Neural progenitor cell (in vitro differentiated cells): ENCODE data around the gene EGLN3. TPM values are rescaled to one million over a fixed set of nuclear protein-coding genes. Genes with fewer than 3 reads are reported as not detected.

Experiments used
- DNase-seq: peaks from one replicate; pipeline ENCODE4 v3.0.0-alpha.2; 2016; ENCODE audit warnings: low spot score
- H2AFZ ChIP-seq: fragments of 200-600 bp; sonication (generic); replicated peaks from 2 replicates; pipeline ENCODE4 v1.6.1; 2016; ENCODE audit warnings: antibody characterized with exemption
- H3F3A ChIP-seq: fragments of 200-600 bp; sonication (generic); 2 replicates; pipeline ENCODE4 v1.6.1; 2016; ENCODE audit warnings: antibody characterized with exemption, low read depth
- H3K27ac ChIP-seq: fragments of 200-600 bp; sonication (generic); 2 replicates; pipeline ENCODE4 v1.5.1; 2016; ENCODE audit warnings: mild to moderate bottlenecking
- H3K27me3 ChIP-seq: fragments of 200-600 bp; sonication (generic); 2 replicates; pipeline ENCODE4 v1.6.1; 2016; ENCODE audit warnings: mild to moderate bottlenecking, moderate library complexity
- H3K36me3 ChIP-seq: fragments of 200-600 bp; sonication (generic); 2 replicates; pipeline ENCODE4 v1.5.1; 2016
- H3K4me1 ChIP-seq: fragments of 200-600 bp; sonication (generic); 2 replicates; pipeline ENCODE4 v1.6.1; 2016; ENCODE audit warnings: mixed run types
- H3K4me2 ChIP-seq: fragments of 200-600 bp; sonication (generic); 2 replicates; pipeline ENCODE4 v1.6.1; 2016
- H3K4me3 ChIP-seq: fragments of 200-600 bp; sonication (generic); 2 replicates; pipeline ENCODE4 v1.5.1; 2016
- H3K79me2 ChIP-seq: fragments of 200-600 bp; sonication (generic); 2 replicates; pipeline ENCODE4 v1.6.1; 2016; ENCODE audit warnings: low read depth
- H3K9ac ChIP-seq: fragments of 200-600 bp; sonication (generic); 2 replicates; pipeline ENCODE4 v1.6.1; 2016
- H3K9me3 ChIP-seq: fragments of 200-600 bp; sonication (generic); 2 replicates; pipeline ENCODE4 v1.5.1; 2016; ENCODE audit warnings: low read depth
- H4K20me1 ChIP-seq: fragments of 200-600 bp; sonication (generic); 2 replicates; pipeline ENCODE4 v1.6.1; 2016; ENCODE audit warnings: low read depth
- H3K27ac Mint-ChIP-seq: 3 replicates; pipeline ENCODE4 v1.8.0; 2021; ENCODE audit warnings: mixed read lengths
- H3K27me3 Mint-ChIP-seq: 2 replicates; pipeline ENCODE4 v1.8.0; 2022; ENCODE audit warnings: low read depth, mild to moderate bottlenecking, inconsistent platforms, moderate library complexity, mixed read lengths; ENCODE audit not compliant: insufficient read depth
- H3K36me3 Mint-ChIP-seq: 3 replicates; pipeline ENCODE4 v1.8.0; 2021; ENCODE audit warnings: mixed read lengths
- H3K4me1 Mint-ChIP-seq: 3 replicates; pipeline ENCODE4 v1.8.0; 2021; ENCODE audit warnings: mixed read lengths
- H3K4me3 Mint-ChIP-seq: 3 replicates; pipeline ENCODE4 v1.8.0; 2021; ENCODE audit warnings: mild to moderate bottlenecking, moderate library complexity, mixed read lengths
- H3K9me3 Mint-ChIP-seq: 3 replicates; pipeline ENCODE4 v1.8.0; 2020; ENCODE audit warnings: mixed read lengths
- EZH2 ChIP-seq: fragments of 200-600 bp; sonication (generic); IDR thresholded peaks from 2 replicates; pipeline ENCODE4 v1.6.1; 2017; ENCODE audit warnings: antibody characterized with exemption, mild to moderate bottlenecking, moderate library complexity
- EZH2phosphoT487 ChIP-seq: fragments of 200-600 bp; sonication (generic); IDR thresholded peaks from 2 replicates; pipeline ENCODE4 v1.6.1; 2017; ENCODE audit warnings: antibody characterized with exemption
- total RNA-seq: library from RNA; depleted of rRNA; stranded (reverse); fragments of >200 nt; gene quantifications from 2 replicates; pipeline ENCODE4 v1.2.3, GENCODE V29; 2015; ENCODE audit warnings: low replicate concordance
- TF ChIP-seq, protein P1 (sequence below): fragments of 200-600 bp; sonication (generic); IDR thresholded peaks from 2 replicates; pipeline ENCODE4 v1.5.1; 2017; ENCODE audit warnings: antibody characterized with exemption, mild to moderate bottlenecking

The EGLN3 gene
- total RNA-seq, 1 donor from 2014 or later = 73.5 TPM

DNA sequence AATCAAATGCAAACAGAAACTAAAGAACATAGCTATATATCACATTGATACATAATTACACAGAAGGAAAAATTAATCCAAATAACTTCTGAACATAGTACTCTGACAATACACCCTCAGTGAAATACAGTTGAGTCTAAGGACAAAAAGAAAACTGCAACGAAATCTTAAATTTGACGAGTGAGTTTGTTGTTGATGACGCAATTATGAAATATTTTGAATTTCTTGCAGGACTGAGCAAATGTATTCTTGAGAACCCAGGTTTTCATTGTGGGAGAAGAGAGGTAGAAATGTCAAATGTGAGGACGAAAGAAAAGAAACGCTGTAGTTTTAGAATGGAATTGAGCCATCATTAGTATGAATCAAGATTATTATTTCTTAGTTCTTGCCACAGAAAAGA lies 46.3 kb downstream of the EGLN3 start:
- TF ChIP-seq, protein P1, sequence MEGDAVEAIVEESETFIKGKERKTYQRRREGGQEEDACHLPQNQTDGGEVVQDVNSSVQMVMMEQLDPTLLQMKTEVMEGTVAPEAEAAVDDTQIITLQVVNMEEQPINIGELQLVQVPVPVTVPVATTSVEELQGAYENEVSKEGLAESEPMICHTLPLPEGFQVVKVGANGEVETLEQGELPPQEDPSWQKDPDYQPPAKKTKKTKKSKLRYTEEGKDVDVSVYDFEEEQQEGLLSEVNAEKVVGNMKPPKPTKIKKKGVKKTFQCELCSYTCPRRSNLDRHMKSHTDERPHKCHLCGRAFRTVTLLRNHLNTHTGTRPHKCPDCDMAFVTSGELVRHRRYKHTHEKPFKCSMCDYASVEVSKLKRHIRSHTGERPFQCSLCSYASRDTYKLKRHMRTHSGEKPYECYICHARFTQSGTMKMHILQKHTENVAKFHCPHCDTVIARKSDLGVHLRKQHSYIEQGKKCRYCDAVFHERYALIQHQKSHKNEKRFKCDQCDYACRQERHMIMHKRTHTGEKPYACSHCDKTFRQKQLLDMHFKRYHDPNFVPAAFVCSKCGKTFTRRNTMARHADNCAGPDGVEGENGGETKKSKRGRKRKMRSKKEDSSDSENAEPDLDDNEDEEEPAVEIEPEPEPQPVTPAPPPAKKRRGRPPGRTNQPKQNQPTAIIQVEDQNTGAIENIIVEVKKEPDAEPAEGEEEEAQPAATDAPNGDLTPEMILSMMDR = no peak
- TF ChIP-seq EZH2phosphoT487 (no peak), EZH2 (no peak)
- Histone ChIP-seq H3K27me3 (no peaks in the 10 kb centered on the region), H3K36me3 (no peaks in the 10 kb centered on the region), H3K27ac (no peak overlapping the region), H3K9me3 (no peaks in the 10 kb centered on the region), H4K20me1 (no peaks in the 10 kb centered on the region), H3K79me2 (no peaks in the 10 kb centered on the region), H3F3A (peaks cover 11% of the 10 kb centered on the region), H2AFZ (no peak overlapping the region), H3K4me2 (no peak overlapping the region), H3K4me3 (no peak overlapping the region), H3K4me1 (peaks cover 19% of the 10 kb centered on the region), H3K9ac (no peak overlapping the region)
- Mint-ChIP-seq H3K27ac (no peak overlapping the region), H3K4me1 (peaks cover 6% of the 10 kb centered on the region), H3K9me3 (peaks cover 2% of the 10 kb centered on the region), H3K36me3 (no peaks in the 10 kb centered on the region), H3K4me3 (no peak overlapping the region), H3K27me3 (peaks cover 2% of the 10 kb centered on the region)
- no peak for DNase-seq

DNA sequence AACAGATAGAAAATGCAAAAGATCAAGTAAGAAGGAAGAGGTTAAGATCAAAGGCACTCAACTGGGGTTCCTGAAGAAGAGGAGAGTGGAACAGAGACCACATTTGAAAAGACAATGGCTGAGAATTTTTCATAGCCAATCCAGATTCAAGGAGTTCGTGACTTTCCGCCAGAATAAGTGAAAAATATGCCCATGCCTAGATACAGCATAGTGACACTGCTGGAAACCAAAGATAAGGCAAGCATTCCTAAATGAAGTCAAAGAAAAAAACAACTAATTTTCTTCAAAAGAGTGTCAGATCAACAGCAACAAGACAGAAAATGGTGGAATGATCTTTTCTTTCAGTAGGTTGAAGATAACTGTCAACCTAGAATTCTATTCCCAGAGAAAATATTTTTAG lies 47.5 kb downstream of the EGLN3 start:
- Histone ChIP-seq H2AFZ (no peak overlapping the region), H4K20me1 (no peaks in the 10 kb centered on the region), H3K27me3 (no peaks in the 10 kb centered on the region), H3K4me3 (no peak overlapping the region), H3K9me3 (no peaks in the 10 kb centered on the region), H3K27ac (no peak overlapping the region), H3K79me2 (no peaks in the 10 kb centered on the region), H3K4me2 (no peak overlapping the region), H3F3A (peaks cover 10% of the 10 kb centered on the region), H3K36me3 (no peaks in the 10 kb centered on the region), H3K9ac (no peak overlapping the region), H3K4me1 (peaks cover 19% of the 10 kb centered on the region)
- H3K27me3 Mint-ChIP-seq = peaks cover 2% of the 10 kb centered on the region
- H3K36me3 Mint-ChIP-seq = no peaks in the 10 kb centered on the region
- no peak overlapping the region for H3K4me3 Mint-ChIP-seq
- no peak for TF ChIP-seq EZH2phosphoT487
- TF ChIP-seq, protein P1 = no peak
- TF ChIP-seq EZH2 = no peak
- no peak overlapping the region for H3K27ac Mint-ChIP-seq
- H3K4me1 Mint-ChIP-seq = peaks cover 5% of the 10 kb centered on the region
- peaks cover 2% of the 10 kb centered on the region for H3K9me3 Mint-ChIP-seq
- no peak for DNase-seq

DNA sequence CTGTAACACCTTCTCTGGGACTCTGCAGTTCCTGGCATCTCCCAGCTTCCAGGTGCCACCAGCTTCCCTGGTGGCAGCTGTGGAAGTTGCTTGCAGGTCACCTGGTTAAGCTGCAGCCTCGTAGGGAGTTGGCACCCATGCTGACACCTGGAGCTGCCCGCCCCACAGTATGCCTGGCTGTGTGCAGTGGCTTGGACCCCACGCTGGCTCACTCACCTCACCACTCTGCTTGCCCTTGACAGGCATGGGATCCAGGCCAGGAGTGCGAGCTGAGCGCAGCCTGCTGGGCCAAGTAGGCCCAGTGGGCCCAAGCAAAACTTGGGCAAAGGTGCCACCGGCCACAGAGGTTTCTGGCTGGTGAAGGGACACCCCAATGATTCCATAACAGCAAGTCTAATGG lies 48.5 kb downstream of the EGLN3 start:
- no peaks in the 10 kb centered on the region for H3K36me3 Mint-ChIP-seq
- peaks cover 2% of the 10 kb centered on the region for H3K9me3 Mint-ChIP-seq

More for the DNA sequence above, 48.5 kb downstream of the EGLN3 start:
- Histone ChIP-seq H3F3A (peaks cover under 1% of the 10 kb centered on the region), H3K4me1 (peaks cover 10% of the 10 kb centered on the region), H3K9ac (no peak overlapping the region), H3K36me3 (no peaks in the 10 kb centered on the region), H4K20me1 (no peaks in the 10 kb centered on the region), H3K79me2 (no peaks in the 10 kb centered on the region), H3K27ac (no peak overlapping the region), H3K4me3 (no peak overlapping the region), H3K9me3 (no peaks in the 10 kb centered on the region), H3K4me2 (no peak overlapping the region), H3K27me3 (no peaks in the 10 kb centered on the region), H2AFZ (no peak overlapping the region)
- Mint-ChIP-seq H3K4me3 (no peak overlapping the region), H3K4me1 (peaks cover 8% of the 10 kb centered on the region), H3K27me3 (no peaks in the 10 kb centered on the region), H3K27ac (no peak overlapping the region)
- no peak for DNase-seq
- TF ChIP-seq EZH2 = no peak
- TF ChIP-seq, protein P1 = no peak
